K562 (cell line): ENCODE data around the gene IL3RA. TPM values are rescaled to one million over a fixed set of nuclear protein-coding genes. Genes with fewer than 3 reads are reported as not detected.

Experiments
- BHLHE40 ChIP-seq: IDR thresholded peaks from 2 replicates; pipeline ENCODE4 v1.6.1; 2011; ENCODE audit warnings: low read length, improper control_type of control experiment
- CUX1 ChIP-seq: fragments of 200-800 bp; sonication (Bioruptor generic); IDR thresholded peaks from 2 replicates; pipeline ENCODE4 v1.6.1; 2016; ENCODE audit warnings: missing genetic modification characterization, missing compliant biosample characterization
- E2F3 ChIP-seq: fragments of 250-450 bp; sonication (Bioruptor Pico); IDR thresholded peaks from 2 replicates; pipeline ENCODE4 v1.4.0; 2020; ENCODE audit warnings: mild to moderate bottlenecking
- HDAC1 ChIP-seq, 2 experiments: fragments of 450-650 bp; IDR thresholded peaks; 2 replicates each; pipeline ENCODE4 v1.6.1; 2016 to 2017; ENCODE audit warnings: inconsistent platforms in 1 of 2, mild to moderate bottlenecking in 1 of 2, moderate library complexity in 1 of 2
- HOMEZ ChIP-seq: fragments of 250-450 bp; sonication (Bioruptor Pico); IDR thresholded peaks from 2 replicates; pipeline ENCODE4 v1.4.0; 2020; ENCODE audit warnings: mild to moderate bottlenecking, moderate library complexity
- MAFK ChIP-seq: IDR thresholded peaks from 2 replicates; pipeline ENCODE4 v1.6.1; 2011; ENCODE audit warnings: low read length, improper control_type of control experiment
- MTA2 ChIP-seq: fragments of 450-650 bp; IDR thresholded peaks from 2 replicates; pipeline ENCODE4 v1.6.1; 2016; ENCODE audit warnings: low read depth
- RBM22 ChIP-seq: fragments of 200-400 bp; formaldehyde crosslinking; IDR thresholded peaks from 2 replicates; pipeline ENCODE4 v1.6.1; 2018; ENCODE audit warnings: low read length, low read depth; ENCODE audit not compliant: poor library complexity, severe bottlenecking
- SAFB ChIP-seq: fragments of 200-400 bp; formaldehyde crosslinking; IDR thresholded peaks from 2 replicates; pipeline ENCODE4 v1.6.1; 2017; ENCODE audit warnings: low read depth, low read length, borderline replicate concordance
- TAF9B ChIP-seq: fragments of 450-650 bp; IDR thresholded peaks from 2 replicates; pipeline ENCODE4 v1.6.1; 2018; ENCODE audit warnings: mild to moderate bottlenecking; ENCODE audit not compliant: partially characterized antibody
- TRIM24 ChIP-seq, 2 experiments: fragments of 450-650 bp; IDR thresholded peaks; 2 replicates each; pipeline ENCODE4 v1.6.1; 2016
- YY1 ChIP-seq, 3 experiments: IDR thresholded peaks; 2 replicates each; pipeline ENCODE4 v1.6.1; 2011; ENCODE audit warnings: low read length in 2 of 3, mild to moderate bottlenecking in 2 of 3, moderate library complexity in 2 of 3, borderline replicate concordance in 1 of 3, control low read depth in 1 of 3, low read depth in 1 of 3; ENCODE audit not compliant: insufficient read depth in 3 of 3, insufficient replicate concordance in 2 of 3, control insufficient read depth in 1 of 3, insufficient read length in 1 of 3; ENCODE audit errors: extremely low read depth in 1 of 3
- ZBTB1 ChIP-seq: sonication (generic); formaldehyde crosslinking; IDR thresholded peaks from 2 replicates; pipeline ENCODE4 v1.8.1; 2023; ENCODE audit warnings: missing genetic modification reagents, low read depth, mild to moderate bottlenecking, borderline replicate concordance
- ZBTB17 ChIP-seq: fragments of 450-650 bp; formaldehyde crosslinking; IDR thresholded peaks from 2 replicates; pipeline ENCODE4 v1.4.0; 2020; ENCODE audit warnings: mild to moderate bottlenecking
- ZNF134 ChIP-seq: fragments of 250-450 bp; sonication (Bioruptor Pico); conservative IDR thresholded peaks from 2 replicates; pipeline ENCODE4 v1.4.0; 2020
- ZNF586 ChIP-seq: fragments of 450-650 bp; formaldehyde crosslinking; conservative IDR thresholded peaks from 2 replicates; pipeline ENCODE4 v1.4.0; 2020; ENCODE audit warnings: mild to moderate bottlenecking, moderate library complexity
- ZNF592 ChIP-seq: fragments of 450-650 bp; IDR thresholded peaks from 2 replicates; pipeline ENCODE4 v1.6.1; 2017; ENCODE audit warnings: antibody characterized with exemption, mild to moderate bottlenecking
- polyA plus RNA-seq, 8 experiments: library from polyadenylated mRNA; depleted of rRNA in 4 of 8; stranded (reverse) in 5 of 8; unstranded in 3 of 8; fragments of >200 nt; fragmentation: Nextera tagmentation in 2 of 8; fragmentation: Illumina TruSeq in 1 of 8; extraction: Ambion mirVana in 2 of 8; extraction: Trizol in 1 of 8; gene quantifications; 2 replicates each; pipeline versions ENCODE4 v1.2.1 to v1.2.3, GENCODE V29; 2011 to 2014; ENCODE audit warnings: inconsistent platforms in 1 of 8, missing spikeins in 1 of 8
- total RNA-seq, 7 experiments: library from RNA; depleted of rRNA in 6 of 7; stranded (reverse); fragments of >200 nt in 6 of 7; fragmentation: Illumina TruSeq in 2 of 7; extraction: Trizol in 2 of 7; gene quantifications; 2 replicates each; pipeline versions ENCODE4 v1.2.1 to v1.2.3, GENCODE V29; 2011 to 2021; ENCODE audit warnings: low replicate concordance in 1 of 7

Gene IL3RA
- total and polyA plus RNA-seq, 9 of the 15 experiments (the other 6 are each of a cell fraction or from before 2014, with no cell fraction given), result not detected

GRCh38 chrX:1392376-1393068 lies 55.9 kb downstream of the IL3RA start (continued):
- TF ChIP-seq CUX1 (CRISPR knock-in tag) (peak; percentile 42; the same call in 1 of the 2 replicates), ZNF586 (CRISPR knock-in tag) (no peak), MTA2 (peak; percentile 77), ZBTB1 (CRISPR knock-in tag) (no peak), E2F3 (CRISPR knock-in tag) (peak; percentile 97), HDAC1 (IDR thresholded peaks at IDR 0.05) (peak in 1 of 2 experiments; percentile 8; a peak in 2 of 4 replicates), MAFK (no peak), ZNF134 (CRISPR knock-in tag) (peak; percentile 65), BHLHE40 (peak; percentile 20; the same call in 1 of the 2 replicates), SAFB (no peak), TRIM24 (IDR thresholded peaks at IDR 0.05) (no peak), ZBTB17 (CRISPR knock-in tag) (peak; percentile 88), HOMEZ (CRISPR knock-in tag) (peak; percentile 89; the same call in 1 of the 2 replicates), RBM22 (no peak), ZNF592 (peak; percentile 97), TAF9B (no peak), YY1 (IDR thresholded peaks at IDR 0.05; ENCODE audit: borderline replicate concordance in 1 of 3, control insufficient read depth in 1 of 3, extremely low read depth in 1 of 3, insufficient read depth in 3 of 3, insufficient read length in 1 of 3, insufficient replicate concordance in 2 of 3, low read depth in 1 of 3, low read length in 2 of 3) (no peak)
